DMS53 treated with DMSO at 0.1 percent for 48 hours (cell line): ENCODE data around the gene STIM1.
A peak's percentile ranks its signal among the peaks of the same experiment; 100 is the strongest.
"Not testable (repeated sequence)": the region's sequence is repeated elsewhere in the genome, so short reads cannot be mapped to it uniquely, and the experiment has no call there.

Source experiments
- DNase-seq: peaks from one replicate; lab custom pipeline; 2025; ENCODE audit not compliant: unreplicated experiment; lab: John Stamatoyannopoulos, UW

STIM1 gene

GRCh38 chr11:3853899-3854659 lies 1.4 kb upstream of the STIM1 start:
- DNase-seq = no peak

- DNase-seq = no peak
Observed at GRCh38 chr11:3854660-3854976, 846 bp upstream of the STIM1 start.

GRCh38 chr11:3855808-3856491 lies 486 bp downstream of the STIM1 start:
- peak; percentile 37 for DNase-seq

DNA sequence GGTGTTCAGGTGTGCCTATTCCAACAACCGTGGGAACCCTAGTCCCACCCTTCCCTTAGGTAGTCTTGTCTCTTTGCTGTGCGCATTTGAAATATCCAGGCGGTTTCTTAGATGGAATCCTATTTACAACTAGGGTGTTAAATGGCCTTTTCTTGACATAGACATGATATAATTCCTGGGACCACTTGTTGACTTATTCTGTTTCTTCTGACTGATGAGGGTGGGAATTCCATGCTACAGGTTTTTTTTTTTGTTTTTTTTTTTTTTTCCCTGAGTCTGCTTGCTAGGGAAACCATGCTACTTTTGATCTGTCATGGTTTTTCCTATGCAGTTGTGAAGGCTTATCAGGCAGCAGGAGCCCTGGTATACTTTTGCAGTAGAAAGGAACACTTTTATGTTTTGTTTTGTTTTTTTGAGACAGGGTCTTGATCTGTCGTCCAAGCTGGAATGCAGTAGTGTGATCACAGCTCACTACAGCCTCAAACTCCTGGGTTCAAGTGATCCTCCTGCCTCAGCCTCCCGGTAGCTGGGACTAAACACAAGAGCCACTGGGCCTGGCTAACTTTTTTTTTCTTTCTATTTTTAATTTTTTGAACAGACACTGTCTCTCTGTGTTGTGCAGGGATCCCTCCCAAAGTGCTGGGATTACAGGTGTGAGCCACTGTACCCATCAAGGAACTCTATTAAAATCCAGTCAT lies 1.5 kb downstream of the STIM1 start:
- no peak for DNase-seq

- DNase-seq = no peak
Observed at GRCh38 chr11:3857628-3858027, 2.2 kb downstream of the STIM1 start.

DNA sequence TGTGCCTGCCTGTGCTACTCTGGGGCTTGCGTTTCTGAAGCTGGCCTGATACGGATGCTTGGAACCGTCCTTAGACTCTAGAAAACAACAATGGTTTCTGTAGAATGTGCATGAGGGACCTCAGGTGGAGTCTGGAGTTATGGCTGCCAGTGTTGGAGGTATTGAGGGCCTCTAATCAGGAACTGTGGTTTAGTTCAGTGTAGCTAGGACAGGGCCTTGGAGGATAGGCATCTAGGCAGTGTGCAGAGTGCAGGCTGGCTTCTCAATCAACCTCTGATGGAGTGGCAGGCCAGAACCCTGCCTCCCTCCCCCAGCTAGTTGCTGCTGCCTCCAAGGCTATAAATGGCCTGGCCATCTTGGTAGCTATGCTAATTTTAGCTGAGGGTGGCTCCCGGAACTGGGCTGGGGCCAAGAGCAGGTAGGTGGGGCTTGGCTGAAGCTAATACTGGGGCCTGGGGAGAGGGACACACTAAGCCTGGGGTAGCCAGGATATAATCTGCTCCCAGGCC lies 4.0 kb downstream of the STIM1 start:
- DNase-seq = no peak

DNA sequence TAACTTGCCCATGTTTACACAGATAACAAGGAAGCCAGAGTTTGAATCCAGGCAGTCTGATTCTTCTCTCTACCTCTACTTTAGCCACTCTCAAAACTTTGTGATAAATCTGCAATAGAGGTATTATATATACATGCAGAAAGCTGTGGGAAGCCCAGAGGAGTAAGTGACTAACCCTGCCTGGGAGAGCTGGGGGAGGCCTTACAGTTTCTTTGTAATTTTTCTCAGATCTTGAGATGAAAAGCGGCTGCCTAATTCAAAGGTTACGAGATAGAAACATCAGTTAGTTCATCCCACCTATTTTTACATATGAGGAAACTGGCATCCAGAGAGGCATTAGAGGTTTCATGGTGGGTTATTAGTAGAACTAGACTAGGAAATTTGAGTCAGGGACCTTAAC lies 4.9 kb downstream of the STIM1 start:
- no peak for DNase-seq

DNA sequence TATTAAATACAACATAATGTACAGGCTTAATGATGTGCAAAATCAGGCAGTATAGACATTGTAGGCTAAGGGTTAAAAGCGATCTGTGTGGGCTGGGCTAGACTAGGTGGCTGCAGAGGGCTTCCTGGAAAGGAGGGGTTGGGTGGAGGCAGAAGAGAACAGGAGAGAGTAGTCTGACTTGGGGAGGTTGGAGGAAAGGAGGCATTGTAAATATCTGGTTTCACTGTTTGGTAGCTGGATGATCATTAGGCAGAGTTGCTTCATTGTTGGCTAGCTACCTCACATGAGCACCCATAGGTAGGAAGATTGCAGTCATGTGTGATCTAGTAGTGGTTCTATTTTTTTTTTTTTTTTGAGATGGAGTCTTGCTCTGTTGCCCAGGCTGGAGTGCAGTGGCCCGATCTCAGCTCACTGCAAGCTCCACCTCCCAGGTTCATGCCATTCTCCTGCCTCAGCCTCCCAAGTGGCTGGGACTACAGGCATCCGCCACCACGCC lies 5.5 kb downstream of the STIM1 start:
- DNase-seq = not testable (repeated sequence)

- DNase-seq = no peak
Observed at GRCh38 chr11:3861683-3862082, 6.2 kb downstream of the STIM1 start.

GRCh38 chr11:3865388-3866193 lies 10.1 kb downstream of the STIM1 start:
- no peak for DNase-seq

- no peak for DNase-seq
Observed at GRCh38 chr11:3866206-3866605, 10.7 kb downstream of the STIM1 start.

DNA sequence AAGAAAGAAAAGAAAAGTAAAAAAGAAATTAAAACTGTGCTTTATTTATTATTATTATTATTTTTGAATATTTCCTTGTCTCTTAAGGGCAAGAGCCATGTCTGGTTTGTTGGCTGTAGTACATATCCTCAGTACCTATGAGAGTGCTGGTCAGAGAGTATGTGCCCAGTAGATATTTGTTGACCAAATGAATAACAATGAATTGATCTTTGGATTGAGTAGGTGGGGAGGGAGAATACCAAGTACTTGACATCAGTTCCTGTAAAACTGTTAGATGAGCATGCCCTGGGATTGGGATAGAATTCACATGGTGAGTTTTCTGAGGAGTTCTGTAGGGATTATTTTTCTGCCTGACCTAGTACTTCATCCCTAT lies 11.4 kb downstream of the STIM1 start:
- no peak for DNase-seq

DNA sequence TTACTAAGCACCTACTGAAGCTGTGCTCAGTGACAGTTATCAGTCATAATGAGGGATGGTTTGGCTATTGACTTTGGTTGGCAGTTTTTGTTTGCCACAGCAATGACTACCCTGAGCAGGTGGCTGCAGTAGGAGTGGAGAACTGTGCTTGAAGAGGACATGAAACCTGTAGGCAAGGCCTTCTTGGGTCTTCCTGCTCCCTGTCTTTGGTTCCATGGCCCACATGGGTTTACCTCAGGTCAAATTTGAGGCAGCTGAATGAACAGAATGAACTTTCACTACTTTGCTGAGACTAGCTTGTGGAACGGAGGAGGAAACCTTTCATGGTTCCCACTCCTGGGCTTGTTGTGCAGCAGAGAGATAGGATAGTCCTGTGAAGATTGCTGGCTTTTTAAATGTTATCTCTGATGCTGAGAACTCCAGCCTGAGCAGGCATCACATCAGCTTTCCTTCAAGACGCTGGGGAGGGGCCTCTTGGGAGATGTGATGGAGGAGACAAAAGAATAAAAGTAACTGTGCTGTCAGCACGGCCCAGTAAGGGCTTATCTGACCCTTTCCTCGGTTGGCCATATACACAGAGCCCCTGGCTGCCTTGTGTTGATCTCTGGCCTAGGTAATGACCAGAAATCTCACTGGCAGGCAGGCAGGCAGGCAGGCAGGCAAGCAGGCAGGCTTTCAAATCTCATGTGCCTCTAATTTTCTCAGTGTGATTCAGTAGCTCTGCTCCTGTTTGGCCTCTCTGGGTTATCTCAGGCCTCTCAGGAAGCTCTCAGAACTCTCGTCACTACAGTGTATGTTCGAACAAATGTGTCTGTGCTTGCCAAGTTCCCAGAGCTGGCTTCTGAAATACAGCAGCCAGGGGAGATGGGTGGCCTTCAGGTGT lies 12.0 kb downstream of the STIM1 start:
- no peak for DNase-seq

GRCh38 chr11:3873712-3874349 lies 18.4 kb downstream of the STIM1 start:
- DNase-seq = no peak

GRCh38 chr11:3876613-3877012 lies 21.1 kb downstream of the STIM1 start:
- DNase-seq = no peak

DNA sequence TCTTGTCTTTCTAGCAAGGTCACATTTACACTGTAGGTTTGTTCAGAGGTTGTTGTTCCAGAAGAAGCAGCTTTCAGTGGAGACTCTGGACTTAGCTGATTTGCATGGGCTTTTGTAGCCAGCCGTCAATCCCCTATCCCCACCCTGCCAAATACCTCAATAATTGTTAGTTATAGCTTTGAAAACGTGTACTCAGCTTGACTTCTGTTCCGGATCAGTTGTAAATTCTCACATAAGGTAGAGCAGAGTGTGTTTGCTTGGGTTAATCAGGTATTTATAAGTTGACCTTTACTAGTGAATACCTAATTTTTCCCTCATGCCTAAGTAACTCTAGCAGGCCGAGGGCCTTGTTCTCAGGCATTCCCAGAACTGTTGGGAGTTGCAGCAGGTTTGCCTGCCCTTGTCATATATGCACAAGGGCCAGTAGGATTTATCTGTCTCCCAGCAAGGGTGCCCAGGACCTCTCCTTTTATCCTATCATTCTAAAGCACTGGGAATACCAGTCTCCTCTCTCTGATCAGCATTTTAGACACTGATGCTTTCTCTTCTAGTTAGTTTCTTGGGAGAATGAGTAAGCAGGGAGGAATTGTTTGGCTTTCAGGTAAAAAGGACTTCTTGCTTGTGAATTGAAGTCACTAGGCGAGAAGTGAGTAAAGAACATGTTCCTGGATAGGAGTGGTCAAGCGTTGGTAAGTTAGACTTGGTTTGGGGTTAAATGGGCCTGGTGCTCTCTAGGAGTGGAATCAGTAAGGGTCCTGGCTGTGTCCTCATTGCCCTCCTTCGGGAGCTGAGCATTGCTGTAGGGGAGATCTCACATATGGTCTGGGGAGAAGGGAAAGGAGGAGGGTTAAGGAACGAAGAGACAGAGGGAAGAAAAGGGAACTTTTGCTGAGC lies 22.1 kb downstream of the STIM1 start:
- peak; percentile 26 for DNase-seq

- DNase-seq = no peak
Observed at GRCh38 chr11:3878258-3878584, 22.8 kb downstream of the STIM1 start.

DNA sequence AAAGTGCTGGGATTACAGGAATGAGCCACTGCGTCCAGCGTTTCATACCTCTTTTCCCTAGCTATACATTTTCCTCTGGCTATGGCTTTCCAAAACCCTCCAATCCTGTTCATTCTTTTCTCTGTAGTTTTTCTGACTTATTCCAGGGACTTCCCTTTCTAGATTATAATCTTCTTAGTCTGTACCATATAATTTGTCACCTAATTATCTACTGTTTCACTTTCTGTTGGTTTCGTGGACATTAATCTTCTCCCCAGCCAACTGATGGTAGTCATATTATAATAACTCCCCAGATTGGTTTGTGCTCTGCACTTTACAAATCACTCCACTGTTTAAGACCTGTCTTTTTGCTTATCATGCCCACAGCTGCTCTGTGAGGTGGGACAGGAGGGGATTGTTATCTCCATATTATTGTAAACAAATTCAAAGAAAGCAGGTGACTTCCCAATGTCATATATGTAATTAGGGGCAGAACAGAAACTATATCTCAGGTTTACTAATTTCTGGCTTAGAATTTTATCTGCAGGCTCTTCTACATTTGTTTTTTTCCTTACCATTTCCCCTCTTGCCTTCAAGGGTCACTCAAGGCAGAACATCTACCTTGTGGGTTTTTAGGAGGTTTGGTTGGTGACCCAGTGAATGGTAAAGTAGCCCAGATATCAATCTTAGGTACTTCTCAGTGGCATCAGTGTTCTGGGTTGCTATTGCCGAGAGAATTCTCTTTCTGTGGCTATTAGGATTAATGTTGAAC lies 23.9 kb downstream of the STIM1 start:
- no peak for DNase-seq
